Tibial artery (tissue), 4 donors: ENCODE data around the gene ATP6V1E1.

Experiments used
- DNase-seq, 2 donors: peaks; one replicate each; pipeline ENCODE4 v3.0.0-alpha.2; 2019
- H3K27ac ChIP-seq, 2 donors: fragments of 200-600 bp; sonication (generic) in 1 of 2; 1 replicate in 1 of 2; 2 replicates in 1 of 2; pipeline ENCODE4 v1.5.1; 2018 to 2019; ENCODE audit warnings: mild to moderate bottlenecking in 1 of 2
- H3K27me3 ChIP-seq, 2 donors: fragments of 200-600 bp; sonication (generic) in 1 of 2; one replicate each; pipeline versions ENCODE4 v1.5.1 to v1.6.0; 2016 to 2019
- H3K36me3 ChIP-seq, 3 donors: fragments of 200-600 bp; sonication (generic) in 2 of 3; one replicate each; pipeline ENCODE4 v1.5.1; 2016 to 2019; ENCODE audit warnings: mild to moderate bottlenecking in 2 of 3
- H3K4me1 ChIP-seq, 4 donors: fragments of 200-600 bp; sonication (generic) in 2 of 4; 1 replicate in 3 of 4; 2 replicates in 1 of 4; pipeline ENCODE4 v1.5.1; 2016 to 2019
- H3K4me3 ChIP-seq, 2 donors: fragments of 200-600 bp; sonication (generic) in 1 of 2; 1 replicate in 1 of 2; 2 replicates in 1 of 2; pipeline ENCODE4 v1.5.1; 2018 to 2019; ENCODE audit warnings: mild to moderate bottlenecking in 2 of 2
- H3K9me3 ChIP-seq, 3 donors: fragments of 200-600 bp; sonication (generic) in 1 of 3; one replicate each; pipeline ENCODE4 v1.5.1; 2016 to 2019
- CTCF ChIP-seq, 2 experiments: fragments of 200-600 bp in 1 of 2; fragments of 450-650 bp in 1 of 2; IDR thresholded peaks; one replicate each; pipeline ENCODE4 v1.5.1; 2017 to 2019; ENCODE audit warnings: antibody characterized with exemption in 2 of 2, mild to moderate bottlenecking in 1 of 2, moderate library complexity in 1 of 2
- intact Hi-C: fragments of 100-400 bp; cut with DNase I; formaldehyde crosslinking; loops from one replicate; pipeline ENCODE4 v1.15.0; 2023; ENCODE audit warnings: low total_unique reads

ATP6V1E1 gene

DNA sequence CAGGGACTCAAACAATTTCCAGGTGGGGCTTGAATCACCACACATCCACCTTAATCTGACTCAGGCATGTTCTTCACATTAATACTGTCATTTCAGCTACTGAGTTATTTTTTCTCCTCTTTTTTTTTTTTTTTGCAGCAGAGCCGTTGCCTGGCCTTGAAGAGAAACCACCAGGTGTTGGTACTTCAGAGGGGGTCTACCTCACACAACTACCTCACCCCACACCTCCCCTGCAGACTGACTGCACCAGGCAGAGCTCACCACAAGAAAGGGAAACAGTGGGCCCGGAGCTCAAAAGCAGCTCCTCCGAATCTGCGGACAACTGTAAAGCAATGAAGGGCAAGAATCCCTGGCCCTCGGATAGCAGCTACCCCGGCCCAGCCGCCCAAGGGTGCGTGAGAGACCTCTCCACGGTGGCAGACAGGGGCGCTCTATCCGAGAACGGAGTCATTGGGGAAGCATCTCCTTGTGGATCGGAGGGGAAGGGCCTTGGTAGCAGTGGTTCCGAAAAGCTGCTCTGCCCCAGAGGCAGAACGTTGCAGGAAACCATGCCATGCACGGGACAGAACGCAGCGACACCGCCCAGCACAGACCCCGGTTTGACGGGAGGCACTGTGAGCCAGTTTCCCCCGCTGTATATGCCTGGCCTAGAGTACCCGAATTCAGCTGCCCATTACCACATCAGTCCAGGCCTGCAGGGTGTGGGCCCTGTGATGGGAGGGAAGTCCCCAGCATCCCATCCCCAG lies 80.4 kb downstream of the ATP6V1E1 start:
- no peaks in the 10 kb centered on the region for H3K9me3 ChIP-seq
- no peak for TF ChIP-seq CTCF (IDR thresholded peaks at IDR 0.05)
- H3K4me3 ChIP-seq, result no peak overlapping the region
- H3K4me1 ChIP-seq, result no peaks in the 10 kb centered on the region
- H3K27me3 ChIP-seq, result no peaks in the 10 kb centered on the region
- H3K27ac ChIP-seq, result no peak overlapping the region
- intact Hi-C loops, result no loop called here
- DNase-seq, result no peak
- H3K36me3 ChIP-seq, result no peaks in the 10 kb centered on the region

DNA sequence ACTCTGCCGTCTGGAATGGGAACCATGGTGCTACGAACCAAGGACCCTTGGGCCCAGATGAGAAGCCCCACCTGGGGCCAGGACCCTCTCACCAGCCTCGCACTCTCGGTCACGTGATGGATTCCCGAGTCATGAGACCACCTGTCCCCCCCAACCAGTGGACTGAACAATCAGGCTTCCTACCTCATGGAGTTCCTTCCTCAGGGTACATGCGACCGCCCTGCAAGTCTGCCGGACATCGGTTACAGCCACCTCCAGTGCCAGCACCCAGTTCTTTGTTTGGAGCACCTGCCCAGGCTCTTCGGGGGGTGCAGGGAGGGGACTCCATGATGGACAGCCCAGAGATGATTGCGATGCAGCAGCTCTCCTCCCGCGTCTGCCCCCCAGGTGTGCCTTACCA lies 86.1 kb downstream of the ATP6V1E1 start:
- DNase-seq, result no peak
- H3K9me3 ChIP-seq, result no peaks in the 10 kb centered on the region
- no peaks in the 10 kb centered on the region for H3K36me3 ChIP-seq
- TF ChIP-seq CTCF (IDR thresholded peaks at IDR 0.05), result no peak
- no peaks in the 10 kb centered on the region for H3K27me3 ChIP-seq
- no peaks in the 10 kb centered on the region for H3K4me1 ChIP-seq
- intact Hi-C loops, result no loop called here
- H3K27ac ChIP-seq, result no peak overlapping the region
- H3K4me3 ChIP-seq, result no peak overlapping the region
